SK-N-SH treated with all-trans-retinoic acid at 6 μM for 48 hours (cell line): ENCODE data around the gene CASTOR1.

Experiments used
- ARNTL ChIP-seq: fragments of 450-650 bp; formaldehyde crosslinking; IDR thresholded peaks from 2 replicates; pipeline ENCODE4 v1.5.0; 2020; ENCODE audit warnings: low read depth, mild to moderate bottlenecking, moderate library complexity, borderline replicate concordance
- OSR1 ChIP-seq: fragments of 250-450 bp; sonication (Bioruptor Pico); IDR thresholded peaks from 2 replicates; pipeline ENCODE4 v1.8.0; 2022; ENCODE audit warnings: moderate library complexity, mild to moderate bottlenecking, inconsistent platforms

DNA sequence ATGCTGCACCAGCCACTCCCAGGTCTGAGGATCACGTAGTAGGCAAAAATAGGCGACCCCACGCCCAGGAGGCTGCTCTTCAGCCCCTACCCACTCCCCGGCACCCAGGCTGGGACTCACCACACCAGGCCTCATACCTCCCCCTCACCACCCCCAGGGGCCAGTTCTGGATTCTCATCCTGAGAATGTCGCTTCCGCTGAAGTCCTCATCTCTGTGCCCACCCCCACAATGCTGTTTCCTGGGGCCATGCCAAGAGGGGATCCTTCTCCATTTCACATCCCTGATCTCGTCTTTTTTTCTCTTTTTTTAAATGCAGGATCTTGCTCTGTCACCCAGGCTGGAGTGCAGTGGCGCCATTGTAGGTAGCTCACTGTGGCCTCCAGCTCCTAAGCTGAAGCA is 21.0 kb downstream of the CASTOR1 start:
- TF ChIP-seq OSR1 (CRISPR knock-in tag): no peak
- TF ChIP-seq ARNTL (CRISPR knock-in tag): no peak
